Measurements from ENCODE around the gene GNG13. TPM values are rescaled to one million over a fixed set of nuclear protein-coding genes. Genes with fewer than 3 reads are reported as not detected.

The GNG13 gene
- total and polyA plus RNA-seq, 9 donors = 0.20 TPM; not detected in 8

DNA sequence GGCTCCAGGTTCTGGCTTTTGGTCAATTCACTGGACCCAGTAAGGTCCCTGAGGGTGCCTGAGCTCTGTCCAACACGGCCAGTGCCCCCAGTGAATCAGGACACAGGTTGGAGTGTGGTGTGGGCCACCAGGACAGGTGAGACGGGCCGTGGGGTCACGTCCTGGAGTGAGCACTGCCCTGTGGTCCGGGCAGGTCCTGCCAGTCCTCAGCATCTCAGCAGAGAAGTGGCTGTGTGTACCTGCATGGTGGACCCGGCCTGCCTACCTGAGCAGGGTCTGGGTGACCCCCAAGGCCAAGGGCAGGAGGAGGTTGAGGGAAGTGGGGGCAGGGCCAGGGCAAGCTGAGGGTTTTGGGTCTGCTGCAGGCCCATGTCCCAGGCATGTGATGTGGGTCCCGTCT, 1.9 kb upstream of the GNG13 start:
- H3K27me3 ChIP-seq (ENCODE audit: control insufficient read depth, insufficient read depth, low read length) = peaks cover 53% of the 10 kb centered on the region
- WGBS (ENCODE audit: insufficient coverage) = 70% methylated on average over 7 of the region's 7 CpGs
- H3K36me3 ChIP-seq (ENCODE audit: control insufficient read depth, insufficient read depth, low read length) = peaks cover 4% of the 10 kb centered on the region
- H3K9me3 ChIP-seq (replicated peaks; ENCODE audit: control insufficient read depth, low read depth, low read length) = no peaks in the 10 kb centered on the region
- H3K4me3 ChIP-seq (ENCODE audit: low read length) = no peak overlapping the region
- DNase-seq = no peak
- H3K4me1 ChIP-seq (ENCODE audit: control insufficient read depth, insufficient read depth, low read length) = peaks cover 14% of the 10 kb centered on the region
- no peak overlapping the region for H3K27ac ChIP-seq (ENCODE audit: low read length)

GRCh38 chr16:801584-802363, 1.2 kb upstream of the GNG13 start:
- no peak overlapping the region for H3K27ac ChIP-seq (ENCODE audit: low read length)
- no peak for DNase-seq
- no peaks in the 10 kb centered on the region for H3K9me3 ChIP-seq (replicated peaks; ENCODE audit: control insufficient read depth, low read depth, low read length)
- H3K4me1 ChIP-seq (ENCODE audit: control insufficient read depth, insufficient read depth, low read length) = peaks cover 13% of the 10 kb centered on the region
- H3K4me3 ChIP-seq (ENCODE audit: low read length) = no peak overlapping the region
- H3K27me3 ChIP-seq (ENCODE audit: control insufficient read depth, insufficient read depth, low read length) = peaks cover 53% of the 10 kb centered on the region
- peaks cover 9% of the 10 kb centered on the region for H3K36me3 ChIP-seq (ENCODE audit: control insufficient read depth, insufficient read depth, low read length)
- WGBS (ENCODE audit: insufficient coverage) = 47% methylated on average over 17 of the region's 22 CpGs

GRCh38 chr16:800834-801511, 439 bp upstream of the GNG13 start:
- DNase-seq = no peak
- Histone ChIP-seq H3K36me3 (ENCODE audit: control insufficient read depth, insufficient read depth, low read length) (peaks cover 17% of the 10 kb centered on the region), H3K4me3 (ENCODE audit: low read length) (no peak overlapping the region), H3K4me1 (ENCODE audit: control insufficient read depth, insufficient read depth, low read length) (peaks cover 7% of the 10 kb centered on the region), H3K9me3 (replicated peaks; ENCODE audit: control insufficient read depth, low read depth, low read length) (no peaks in the 10 kb centered on the region), H3K27ac (ENCODE audit: low read length) (no peak overlapping the region), H3K27me3 (ENCODE audit: control insufficient read depth, insufficient read depth, low read length) (peaks cover 53% of the 10 kb centered on the region)
- 14% methylated on average over 16 of the region's 17 CpGs for WGBS (ENCODE audit: insufficient coverage)

GRCh38 chr16:799111-799947, 1.2 kb downstream of the GNG13 start:
- Histone ChIP-seq H3K36me3 (ENCODE audit: control insufficient read depth, insufficient read depth, low read length) (peaks cover 19% of the 10 kb centered on the region), H3K27ac (ENCODE audit: low read length) (no peak overlapping the region), H3K4me3 (ENCODE audit: low read length) (no peak overlapping the region), H3K9me3 (replicated peaks; ENCODE audit: control insufficient read depth, low read depth, low read length) (no peaks in the 10 kb centered on the region), H3K27me3 (ENCODE audit: control insufficient read depth, insufficient read depth, low read length) (peaks cover 51% of the 10 kb centered on the region), H3K4me1 (ENCODE audit: control insufficient read depth, insufficient read depth, low read length) (peaks cover 5% of the 10 kb centered on the region)
- no peak for DNase-seq
- WGBS (ENCODE audit: insufficient coverage) = 67% methylated on average over 12 of the region's 22 CpGs

GRCh38 chr16:798666-799065, 1.9 kb downstream of the GNG13 start:
- WGBS (ENCODE audit: insufficient coverage) = 84% methylated on average over 17 of the region's 19 CpGs
- H3K4me3 ChIP-seq (ENCODE audit: low read length) = no peak overlapping the region
- H3K36me3 ChIP-seq (ENCODE audit: control insufficient read depth, insufficient read depth, low read length) = peaks cover 21% of the 10 kb centered on the region
- no peaks in the 10 kb centered on the region for H3K9me3 ChIP-seq (replicated peaks; ENCODE audit: control insufficient read depth, low read depth, low read length)
- peaks cover 51% of the 10 kb centered on the region for H3K27me3 ChIP-seq (ENCODE audit: control insufficient read depth, insufficient read depth, low read length)
- H3K27ac ChIP-seq (ENCODE audit: low read length) = no peak overlapping the region
- peaks cover 2% of the 10 kb centered on the region for H3K4me1 ChIP-seq (ENCODE audit: control insufficient read depth, insufficient read depth, low read length)
- no peak for DNase-seq

GRCh38 chr16:797686-798085, 2.8 kb downstream of the GNG13 start:
- DNase-seq = no peak
- Histone ChIP-seq H3K4me3 (ENCODE audit: low read length) (no peak overlapping the region), H3K27me3 (ENCODE audit: control insufficient read depth, insufficient read depth, low read length) (peaks cover 41% of the 10 kb centered on the region), H3K27ac (ENCODE audit: low read length) (no peak overlapping the region), H3K9me3 (replicated peaks; ENCODE audit: control insufficient read depth, low read depth, low read length) (no peaks in the 10 kb centered on the region), H3K4me1 (ENCODE audit: control insufficient read depth, insufficient read depth, low read length) (no peaks in the 10 kb centered on the region), H3K36me3 (ENCODE audit: control insufficient read depth, insufficient read depth, low read length) (peaks cover 30% of the 10 kb centered on the region)
- 93% methylated on average over 16 of the region's 22 CpGs for WGBS (ENCODE audit: insufficient coverage)

GRCh38 chr16:797120-797420, 3.5 kb downstream of the GNG13 start:
- peaks cover 35% of the 10 kb centered on the region for H3K27me3 ChIP-seq (ENCODE audit: control insufficient read depth, insufficient read depth, low read length)

DNA sequence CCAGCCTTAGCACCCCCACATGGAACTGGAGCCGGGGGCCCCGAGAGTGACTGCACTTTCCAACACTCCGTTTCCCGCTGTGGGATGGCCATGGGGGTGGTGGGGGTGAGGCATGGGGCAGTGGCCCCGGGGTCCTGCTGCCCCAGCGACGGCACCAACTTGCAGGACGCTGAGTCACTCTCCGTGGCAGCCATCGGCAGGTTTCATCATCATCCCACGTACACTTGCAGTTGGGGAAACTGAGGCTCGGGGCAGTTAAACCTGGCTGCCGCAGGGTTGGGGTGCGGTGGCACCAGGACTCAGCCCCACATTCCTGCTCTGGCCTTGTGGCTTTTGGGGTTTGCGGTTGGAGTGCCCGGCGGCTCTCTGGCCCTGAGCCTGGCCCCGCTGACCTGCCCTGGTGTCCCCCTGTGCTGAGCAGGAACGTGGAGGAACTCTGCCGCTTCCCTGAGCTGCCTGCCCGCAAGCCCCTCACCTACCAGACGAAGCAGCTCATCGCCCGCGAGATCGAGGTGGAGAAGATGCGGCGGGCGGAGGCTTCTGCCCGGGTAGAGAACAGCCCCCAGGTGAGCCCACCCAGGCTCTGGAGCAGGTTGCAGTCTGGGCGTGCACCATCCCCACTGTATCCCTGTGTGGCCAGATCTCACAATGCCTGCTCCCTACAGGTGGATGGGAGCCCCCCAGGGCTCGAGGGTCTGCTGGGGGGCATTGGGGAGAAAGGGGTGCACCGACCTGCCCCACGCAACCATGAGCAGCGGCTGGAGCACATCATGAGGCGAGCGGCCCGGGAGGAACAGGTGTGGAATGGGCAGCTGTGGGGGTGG, 4.0 kb downstream of the GNG13 start:
- peaks cover 41% of the 10 kb centered on the region for H3K36me3 ChIP-seq (ENCODE audit: control insufficient read depth, insufficient read depth, low read length)
- H3K4me1 ChIP-seq (ENCODE audit: control insufficient read depth, insufficient read depth, low read length) = no peaks in the 10 kb centered on the region
- H3K9me3 ChIP-seq (replicated peaks; ENCODE audit: control insufficient read depth, low read depth, low read length) = no peaks in the 10 kb centered on the region
- H3K4me3 ChIP-seq (ENCODE audit: low read length) = no peak overlapping the region
- H3K27ac ChIP-seq (ENCODE audit: low read length) = no peak overlapping the region
- peaks cover 29% of the 10 kb centered on the region for H3K27me3 ChIP-seq (ENCODE audit: control insufficient read depth, insufficient read depth, low read length)
- no peak for DNase-seq
- WGBS (ENCODE audit: insufficient coverage) = 93% methylated on average over 31 of the region's 38 CpGs

More at GRCh38 chr16:797120-797420, 3.5 kb downstream of the GNG13 start:
- H3K4me1 ChIP-seq (ENCODE audit: control insufficient read depth, insufficient read depth, low read length) = no peaks in the 10 kb centered on the region
- no peaks in the 10 kb centered on the region for H3K9me3 ChIP-seq (replicated peaks; ENCODE audit: control insufficient read depth, low read depth, low read length)
- H3K27ac ChIP-seq (ENCODE audit: low read length) = no peak overlapping the region
- no peak for DNase-seq
- H3K36me3 ChIP-seq (ENCODE audit: control insufficient read depth, insufficient read depth, low read length) = peaks cover 35% of the 10 kb centered on the region
- no peak overlapping the region for H3K4me3 ChIP-seq (ENCODE audit: low read length)
- WGBS (ENCODE audit: insufficient coverage) = 100% methylated on average over 1 of the region's 2 CpGs

- Histone ChIP-seq H3K4me3 (ENCODE audit: low read length) (no peak overlapping the region), H3K36me3 (ENCODE audit: control insufficient read depth, insufficient read depth, low read length) (peaks cover 49% of the 10 kb centered on the region), H3K27ac (ENCODE audit: low read length) (no peak overlapping the region), H3K27me3 (ENCODE audit: control insufficient read depth, insufficient read depth, low read length) (peaks cover 21% of the 10 kb centered on the region), H3K4me1 (ENCODE audit: control insufficient read depth, insufficient read depth, low read length) (no peaks in the 10 kb centered on the region), H3K9me3 (replicated peaks; ENCODE audit: control insufficient read depth, low read depth, low read length) (no peaks in the 10 kb centered on the region)
- 83% methylated on average over 31 of the region's 33 CpGs for WGBS (ENCODE audit: insufficient coverage)
- no peak for DNase-seq
Observed at GRCh38 chr16:795580-796229, 4.8 kb downstream of the GNG13 start.
